Measurements from ENCODE around the gene KRT7.

Gene KRT7

GRCh38 chr12:52258335-52258901 is 25.4 kb downstream of the KRT7 start:
- DNase-seq, result no peak

DNA sequence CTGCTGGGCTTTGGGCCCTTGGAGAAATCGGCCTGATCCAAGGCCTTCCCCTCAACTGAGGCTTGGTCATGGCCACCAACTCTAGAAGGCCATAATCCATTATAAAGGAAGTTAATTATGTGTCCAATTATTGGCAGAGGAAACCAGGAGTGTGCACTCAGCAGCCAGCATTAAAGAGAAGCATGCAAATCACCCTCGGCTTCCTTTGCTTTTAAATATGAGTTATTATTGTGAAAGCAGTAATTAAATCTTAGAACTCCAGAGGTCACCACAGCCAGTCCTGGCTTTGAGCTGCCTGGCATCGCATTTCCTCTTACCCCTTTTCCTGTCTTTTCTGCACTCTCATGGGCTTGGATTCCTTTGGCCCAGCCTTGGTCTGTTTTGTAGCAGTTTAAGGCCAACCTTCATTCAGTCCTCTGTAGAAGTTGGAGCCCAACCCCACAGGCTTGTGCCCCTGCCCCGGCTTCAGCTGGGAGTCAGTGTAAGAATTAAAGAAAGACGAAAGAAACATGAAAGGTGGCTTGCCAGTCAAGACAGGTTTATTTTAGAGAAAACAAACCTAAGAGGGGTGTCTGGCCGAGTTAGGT is 26.7 kb downstream of the KRT7 start:
- DNase-seq, result no peak

- DNase-seq, result no peak
These were observed 27.5 kb downstream of the KRT7 start for GRCh38 chr12:52260361-52261207.

- DNase-seq, result no peak
These were observed 28.1 kb downstream of the KRT7 start for GRCh38 chr12:52261208-52261484.

DNA sequence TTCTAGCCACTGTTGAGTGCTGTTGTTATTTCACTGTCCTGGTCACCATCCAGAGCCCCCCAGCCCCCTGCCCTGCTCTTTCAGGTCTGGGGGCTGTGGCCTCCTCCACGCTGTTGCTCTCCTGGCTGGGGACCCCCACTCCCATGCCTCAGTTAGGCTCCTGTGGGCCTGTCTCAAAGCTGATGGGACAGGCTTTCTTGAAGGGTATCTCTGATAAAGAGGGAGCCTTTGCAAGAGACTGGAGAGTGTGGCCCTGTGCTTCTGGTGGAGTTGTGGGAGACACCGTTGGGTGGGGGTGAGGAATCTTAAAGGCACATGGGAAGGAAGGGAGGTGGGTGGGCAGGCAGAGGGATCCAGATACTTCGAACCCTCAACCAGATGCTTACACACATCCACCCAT is 29.2 kb downstream of the KRT7 start:
- no peak for DNase-seq

GRCh38 chr12:52263761-52264434 is 30.9 kb downstream of the KRT7 start:
- DNase-seq, result no peak

GRCh38 chr12:52264435-52264825 is 31.4 kb downstream of the KRT7 start:
- DNase-seq, result no peak

DNA sequence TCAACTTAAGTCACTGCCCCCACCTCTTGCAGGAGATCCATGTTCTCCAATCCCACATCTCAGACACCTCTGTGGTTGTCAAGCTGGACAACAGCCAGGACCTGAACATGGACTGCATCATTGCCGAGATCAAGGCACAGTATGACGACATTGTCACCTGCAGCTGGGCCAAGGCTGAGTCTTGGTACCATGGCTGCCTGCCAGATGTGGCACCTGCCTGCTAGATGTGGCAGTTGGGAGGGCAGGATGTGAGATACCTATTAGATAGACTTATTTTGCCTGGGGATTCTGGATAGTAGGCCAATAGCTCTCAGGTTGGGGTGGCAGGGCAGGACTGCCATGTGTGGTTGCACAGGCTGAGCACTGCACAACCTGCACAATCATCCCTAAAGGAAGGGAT is 33.5 kb downstream of the KRT7 start:
- no peak for DNase-seq

- DNase-seq, result no peak
These were observed 34.2 kb downstream of the KRT7 start for GRCh38 chr12:52267266-52267665.

DNA sequence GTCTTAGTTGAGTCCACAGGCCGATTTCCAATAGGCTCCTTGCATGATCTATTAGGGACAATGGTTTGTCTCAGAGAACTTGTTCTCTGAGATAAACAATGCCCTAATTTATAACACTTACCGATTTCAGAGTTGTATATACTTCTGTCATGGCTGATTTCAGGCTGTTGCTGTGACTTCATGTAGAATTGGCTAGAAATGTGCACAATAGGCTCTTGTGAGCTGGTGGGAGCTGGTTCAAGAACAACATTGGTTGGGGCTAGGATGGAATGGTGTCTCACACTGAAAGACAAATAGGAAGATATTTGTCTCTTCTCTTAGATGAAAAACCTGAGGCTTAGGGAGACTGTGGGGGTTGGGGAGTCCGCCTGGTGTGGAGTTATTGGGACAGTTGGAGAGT is 34.7 kb downstream of the KRT7 start:
- DNase-seq, result no peak

GRCh38 chr12:52268212-52268611 is 35.2 kb downstream of the KRT7 start:
- no peak for DNase-seq

GRCh38 chr12:52270541-52271070 is 37.6 kb downstream of the KRT7 start:
- DNase-seq, result no peak

- DNase-seq, result no peak
These were observed 38.1 kb downstream of the KRT7 start for GRCh38 chr12:52271158-52271557.

GRCh38 chr12:52274521-52275120 is 41.6 kb downstream of the KRT7 start, which contains the start of gene KRT86:
KRT86 (plus strand) TSS chr12:52274645; CDS start chr12:52301917, 27,272 bp downstream.
- no peak for DNase-seq

DNA sequence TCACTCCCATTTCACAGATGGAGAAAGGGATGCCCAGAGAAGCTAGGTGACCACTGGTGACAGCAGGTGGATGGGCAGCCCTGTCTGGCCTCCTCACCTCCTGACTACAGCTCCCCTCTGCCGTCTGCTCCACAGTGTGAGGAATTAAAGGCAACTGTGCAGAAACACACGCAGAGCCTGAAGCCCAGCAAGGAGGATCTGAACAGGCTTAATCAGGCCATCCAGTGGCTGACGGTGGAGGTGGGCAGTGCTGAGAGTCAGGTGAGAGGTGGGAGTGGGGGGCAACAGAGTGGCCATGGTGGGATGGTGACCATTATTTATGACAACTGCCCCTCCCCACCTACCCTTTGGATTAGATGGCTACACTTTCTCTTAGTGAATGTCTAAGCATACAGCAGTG is 42.6 kb downstream of the KRT7 start:
- no peak for DNase-seq

DNA sequence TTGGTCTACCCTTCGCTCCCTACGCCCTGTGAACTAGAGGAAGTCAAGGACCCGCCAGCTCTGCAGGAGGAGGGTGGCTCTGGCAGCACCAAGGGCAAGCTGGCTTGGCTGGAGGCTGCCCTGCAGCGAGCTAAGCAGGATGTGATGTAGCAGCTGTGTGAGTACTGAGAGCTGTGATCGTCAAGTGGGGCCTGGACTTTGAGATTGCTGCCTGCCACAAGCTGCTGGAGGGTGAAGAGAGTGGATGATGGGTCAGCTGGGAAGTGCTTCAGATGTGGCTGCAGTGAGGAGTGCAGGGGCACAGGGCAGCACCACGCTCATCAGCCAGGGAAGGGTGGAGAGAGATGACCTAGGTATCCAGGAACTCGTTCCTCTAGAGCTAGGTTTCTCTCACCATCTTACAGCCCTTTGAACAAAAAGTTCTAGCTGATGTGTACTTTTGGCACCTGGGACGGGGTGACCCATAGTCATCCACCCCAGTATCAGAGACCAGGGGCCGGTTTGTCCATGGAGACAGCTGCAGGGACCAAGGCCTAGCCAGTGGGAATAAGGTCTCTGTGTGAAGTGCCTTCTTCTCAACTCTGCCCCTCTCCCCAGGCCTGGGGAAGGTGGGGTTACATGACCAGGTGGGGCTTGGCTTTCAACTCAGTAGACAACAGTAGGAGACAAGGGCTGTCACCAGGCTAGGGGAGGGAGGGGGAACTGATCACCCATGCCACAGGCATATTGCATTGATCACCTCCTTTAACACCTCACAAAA is 44.6 kb downstream of the KRT7 start:
- DNase-seq, result no peak

DNA sequence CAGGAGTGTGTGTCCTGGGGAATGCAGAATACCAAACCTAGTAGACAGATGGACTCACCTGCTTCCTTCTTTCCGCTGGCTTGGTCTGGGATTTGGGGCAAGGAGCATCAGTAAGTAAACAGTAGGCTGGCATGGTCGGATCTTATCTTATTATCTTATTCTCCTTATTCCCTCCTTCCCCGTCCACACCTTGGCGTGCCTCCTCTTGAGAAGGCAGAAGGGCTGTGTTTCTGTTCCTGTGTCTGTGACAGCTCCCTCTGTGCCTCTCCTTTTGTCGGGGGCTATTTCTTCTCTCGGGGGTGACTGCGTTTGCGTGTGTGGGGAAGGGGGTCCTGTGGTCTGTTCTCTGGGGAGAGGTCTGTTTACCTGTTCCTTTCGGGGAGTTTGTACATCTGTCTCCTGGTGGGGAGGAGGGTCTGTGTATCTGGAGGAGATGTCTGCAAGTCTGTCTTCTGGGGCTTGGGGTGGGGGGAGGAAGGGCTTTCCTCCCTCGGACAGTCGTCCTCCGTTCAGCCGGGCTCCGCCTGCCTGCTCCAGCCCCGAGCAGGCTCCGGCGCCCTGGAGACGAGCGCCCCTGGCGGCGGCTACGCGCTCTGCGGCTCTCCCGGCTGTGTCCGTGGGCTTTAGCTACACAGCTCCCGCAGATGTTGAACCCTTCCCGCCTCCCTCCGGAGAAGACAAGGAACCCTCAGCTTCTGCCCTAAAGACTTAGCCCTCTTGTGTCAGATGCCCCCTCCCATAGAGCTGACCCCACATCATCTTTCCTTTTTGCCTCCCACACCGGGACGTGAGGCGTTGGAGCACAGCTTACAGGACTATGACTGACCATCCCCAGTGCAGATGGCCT is 45.8 kb downstream of the KRT7 start:
- peak; percentile 38 for DNase-seq

- DNase-seq, result no peak
These were observed 46.6 kb downstream of the KRT7 start for GRCh38 chr12:52279422-52280318.

DNA sequence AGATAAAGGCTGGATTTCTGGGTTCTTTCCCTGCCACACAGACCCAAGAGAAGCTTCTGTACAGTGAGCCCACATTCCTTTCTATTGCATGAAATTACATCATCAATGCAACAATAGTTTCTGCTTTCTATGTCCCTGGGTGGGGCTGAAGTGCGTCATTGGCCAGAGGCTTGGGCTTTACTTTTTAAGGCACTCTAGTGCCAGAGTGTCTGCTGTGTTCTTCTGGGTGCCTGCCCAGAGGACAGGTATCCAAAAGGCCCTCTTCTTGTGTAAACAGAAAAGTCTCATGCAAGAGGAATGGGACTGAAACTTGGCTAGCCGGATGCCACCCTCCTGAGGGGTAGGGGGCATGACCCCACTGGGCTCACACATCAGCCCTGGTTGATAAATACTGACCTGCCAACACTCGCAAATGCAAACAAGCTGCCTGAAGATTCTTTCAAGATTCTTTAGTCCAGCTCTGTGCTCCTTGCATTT is 47.3 kb downstream of the KRT7 start:
- DNase-seq, result no peak

All from NCI-H1092 (cell line).